ES-I3 (cell line): Measurements from ENCODE around the gene PAMR1.
"Not testable (repeated sequence)": the region's sequence is repeated elsewhere in the genome, so short reads cannot be mapped to it uniquely, and the experiment has no call there.

Experiments
- H3K36me3 ChIP-seq: 2 replicates; pipeline ENCODE4 v1.6.1; 2013; ENCODE audit warnings: mild to moderate bottlenecking, low read length, control low read depth, moderate library complexity; ENCODE audit not compliant: insufficient read depth
- H3K4me1 ChIP-seq: 2 replicates; pipeline ENCODE4 v1.6.1; 2013; ENCODE audit warnings: mild to moderate bottlenecking, control low read depth, low read length; ENCODE audit not compliant: insufficient read depth
- H3K9ac ChIP-seq: 2 replicates; pipeline ENCODE4 v1.6.1; 2013; ENCODE audit warnings: low read depth, mild to moderate bottlenecking, low read length, moderate library complexity
- H3K9me3 ChIP-seq: 2 replicates; pipeline ENCODE4 v1.6.1; 2013; ENCODE audit warnings: mild to moderate bottlenecking, low read length, moderate library complexity; ENCODE audit not compliant: control insufficient read depth, insufficient read depth

PAMR1 gene

GRCh38 chr11:35550374-35551036, 25.1 kb upstream of the PAMR1 start:
- no peaks in the 10 kb centered on the region for H3K36me3 ChIP-seq
- H3K9me3 ChIP-seq, result no peaks in the 10 kb centered on the region
- H3K4me1 ChIP-seq, result peaks cover 19% of the 10 kb centered on the region
- no peak overlapping the region for H3K9ac ChIP-seq

- Histone ChIP-seq H3K9ac (no peak overlapping the region), H3K36me3 (no peaks in the 10 kb centered on the region), H3K4me1 (peaks cover 19% of the 10 kb centered on the region), H3K9me3 (no peaks in the 10 kb centered on the region)
Observed at GRCh38 chr11:35549787-35550186, 24.4 kb upstream of the PAMR1 start.

GRCh38 chr11:35548925-35549561, 23.6 kb upstream of the PAMR1 start:
- H3K9me3 ChIP-seq, result no peaks in the 10 kb centered on the region
- H3K9ac ChIP-seq, result no peak overlapping the region
- no peaks in the 10 kb centered on the region for H3K36me3 ChIP-seq
- peaks cover 13% of the 10 kb centered on the region for H3K4me1 ChIP-seq

- not testable (repeated sequence) for H3K9ac ChIP-seq, H3K36me3 ChIP-seq, H3K9me3 ChIP-seq
- peaks cover 11% of the 10 kb centered on the region for H3K4me1 ChIP-seq
Observed at GRCh38 chr11:35547995-35548394, 22.6 kb upstream of the PAMR1 start.

GRCh38 chr11:35546317-35546716, 20.9 kb upstream of the PAMR1 start:
- no peaks in the 10 kb centered on the region for H3K36me3 ChIP-seq
- no peak overlapping the region for H3K9ac ChIP-seq
- H3K9me3 ChIP-seq, result no peaks in the 10 kb centered on the region
- H3K4me1 ChIP-seq, result peaks cover 11% of the 10 kb centered on the region

- no peaks in the 10 kb centered on the region for H3K9me3 ChIP-seq
- H3K4me1 ChIP-seq, result peaks cover 11% of the 10 kb centered on the region
- no peaks in the 10 kb centered on the region for H3K36me3 ChIP-seq
- no peak overlapping the region for H3K9ac ChIP-seq
Observed at GRCh38 chr11:35545391-35546003, 20.1 kb upstream of the PAMR1 start.

- Histone ChIP-seq H3K36me3 (no peaks in the 10 kb centered on the region), H3K4me1 (no peaks in the 10 kb centered on the region; the same call in 1 of the 2 replicates), H3K9ac (no peak overlapping the region), H3K9me3 (no peaks in the 10 kb centered on the region)
Observed at GRCh38 chr11:35543481-35543880, 18.1 kb upstream of the PAMR1 start.

- H3K9me3 ChIP-seq, result no peaks in the 10 kb centered on the region
- no peak overlapping the region for H3K9ac ChIP-seq
- H3K36me3 ChIP-seq, result no peaks in the 10 kb centered on the region
- H3K4me1 ChIP-seq, result no peaks in the 10 kb centered on the region; the same call in 1 of the 2 replicates
Observed at GRCh38 chr11:35541621-35542375, 16.4 kb upstream of the PAMR1 start.

- Histone ChIP-seq H3K36me3 (no peaks in the 10 kb centered on the region), H3K9me3 (no peaks in the 10 kb centered on the region), H3K4me1 (no peaks in the 10 kb centered on the region; the same call in 1 of the 2 replicates), H3K9ac (no peak overlapping the region)
Observed at GRCh38 chr11:35540526-35540925, 15.1 kb upstream of the PAMR1 start.

GRCh38 chr11:35539781-35540281, 14.4 kb upstream of the PAMR1 start:
- H3K9ac ChIP-seq, result no peak overlapping the region
- H3K9me3 ChIP-seq, result no peaks in the 10 kb centered on the region
- H3K36me3 ChIP-seq, result no peaks in the 10 kb centered on the region
- H3K4me1 ChIP-seq, result no peaks in the 10 kb centered on the region; the same call in 1 of the 2 replicates

GRCh38 chr11:35539256-35539655, 13.8 kb upstream of the PAMR1 start:
- no peak overlapping the region for H3K9ac ChIP-seq

GRCh38 chr11:35536470-35536869, 11.1 kb upstream of the PAMR1 start:
- no peak overlapping the region for H3K9ac ChIP-seq
- H3K4me1 ChIP-seq, result no peaks in the 10 kb centered on the region; the same call in 1 of the 2 replicates
- no peaks in the 10 kb centered on the region for H3K9me3 ChIP-seq

More at GRCh38 chr11:35539256-35539655, 13.8 kb upstream of the PAMR1 start:
- no peaks in the 10 kb centered on the region; the same call in 1 of the 2 replicates for H3K4me1 ChIP-seq
- no peaks in the 10 kb centered on the region for H3K36me3 ChIP-seq
- no peaks in the 10 kb centered on the region for H3K9me3 ChIP-seq

GRCh38 chr11:35531246-35531645, 5.8 kb upstream of the PAMR1 start:
- H3K9me3 ChIP-seq, result no peaks in the 10 kb centered on the region
- H3K4me1 ChIP-seq, result no peaks in the 10 kb centered on the region
- H3K9ac ChIP-seq, result no peak overlapping the region
- H3K36me3 ChIP-seq, result no peaks in the 10 kb centered on the region

More at GRCh38 chr11:35536470-35536869, 11.1 kb upstream of the PAMR1 start:
- H3K36me3 ChIP-seq, result no peaks in the 10 kb centered on the region

- Histone ChIP-seq H3K9me3 (no peaks in the 10 kb centered on the region), H3K4me1 (no peaks in the 10 kb centered on the region), H3K9ac (no peak overlapping the region), H3K36me3 (no peaks in the 10 kb centered on the region)
Observed at GRCh38 chr11:35529971-35530495, 4.6 kb upstream of the PAMR1 start.
